Measurements from ENCODE around the gene ZNF543. TPM values are rescaled to one million over a fixed set of nuclear protein-coding genes. Genes with fewer than 3 reads are reported as not detected.
"Not testable (repeated sequence)": the region's sequence is repeated elsewhere in the genome, so short reads cannot be mapped to it uniquely, and the experiment has no call there.

Gene ZNF543
- 5.3 TPM for total RNA-seq
- long read RNA-seq, transcript ZNF543-201 (4 exons, 3,659 nt) = major isoform, 6 of 6 reads
- long read RNA-seq, partial matches to known transcripts = 0 of 6 reads
- long read RNA-seq, other reads (novel, unspliced or antisense) = 0 of 6 reads

DNA sequence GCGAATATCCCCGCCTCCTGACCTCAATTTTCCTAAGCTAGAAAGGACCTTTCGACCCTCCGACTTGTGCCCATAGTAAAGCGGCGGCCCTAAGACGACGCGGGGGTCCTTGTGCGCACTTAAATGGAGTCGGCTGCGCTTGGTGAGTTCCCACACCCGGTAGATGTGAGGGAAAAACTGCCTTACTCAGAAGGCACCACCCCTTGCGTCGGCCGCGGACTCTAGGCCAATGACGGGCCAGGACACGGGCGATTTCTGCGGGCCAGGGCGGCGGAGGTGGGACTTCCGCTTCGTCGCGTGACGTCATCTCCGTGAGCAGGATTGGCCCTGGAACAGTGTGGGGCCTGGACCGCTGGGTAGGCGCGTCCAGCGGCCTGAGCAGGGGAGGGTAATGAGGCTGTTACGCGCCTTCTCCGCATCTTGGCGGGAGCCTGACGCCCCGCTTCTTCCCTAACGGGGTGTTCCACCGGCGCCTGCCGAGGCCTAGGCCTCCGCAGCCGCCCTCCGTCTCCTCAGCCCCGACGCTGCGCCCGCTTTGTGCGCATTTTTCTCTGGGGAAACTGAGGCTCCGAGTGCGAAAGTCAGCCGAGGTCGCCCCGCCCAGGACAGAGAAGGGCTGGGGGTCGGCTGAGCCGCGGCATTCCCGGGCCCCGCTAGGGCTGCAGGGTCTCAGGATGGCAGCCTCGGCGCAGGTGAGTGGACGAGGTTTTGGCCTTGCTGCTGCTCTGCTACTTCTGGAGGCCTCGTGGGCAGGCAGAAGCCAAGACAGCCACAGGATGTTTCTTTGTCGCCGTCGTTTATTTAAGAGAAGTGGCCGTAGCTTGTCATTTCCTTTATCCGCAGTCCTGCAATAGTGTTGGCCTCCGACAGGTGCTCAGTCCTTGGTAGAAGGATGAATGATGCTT, at the start of gene ZNF543:
ZNF543 (plus strand) TSS at position 293 of the 905 bp plus-strand sequence; CDS start at position 675, 382 bp downstream.
- TF ChIP-seq, protein P1, sequence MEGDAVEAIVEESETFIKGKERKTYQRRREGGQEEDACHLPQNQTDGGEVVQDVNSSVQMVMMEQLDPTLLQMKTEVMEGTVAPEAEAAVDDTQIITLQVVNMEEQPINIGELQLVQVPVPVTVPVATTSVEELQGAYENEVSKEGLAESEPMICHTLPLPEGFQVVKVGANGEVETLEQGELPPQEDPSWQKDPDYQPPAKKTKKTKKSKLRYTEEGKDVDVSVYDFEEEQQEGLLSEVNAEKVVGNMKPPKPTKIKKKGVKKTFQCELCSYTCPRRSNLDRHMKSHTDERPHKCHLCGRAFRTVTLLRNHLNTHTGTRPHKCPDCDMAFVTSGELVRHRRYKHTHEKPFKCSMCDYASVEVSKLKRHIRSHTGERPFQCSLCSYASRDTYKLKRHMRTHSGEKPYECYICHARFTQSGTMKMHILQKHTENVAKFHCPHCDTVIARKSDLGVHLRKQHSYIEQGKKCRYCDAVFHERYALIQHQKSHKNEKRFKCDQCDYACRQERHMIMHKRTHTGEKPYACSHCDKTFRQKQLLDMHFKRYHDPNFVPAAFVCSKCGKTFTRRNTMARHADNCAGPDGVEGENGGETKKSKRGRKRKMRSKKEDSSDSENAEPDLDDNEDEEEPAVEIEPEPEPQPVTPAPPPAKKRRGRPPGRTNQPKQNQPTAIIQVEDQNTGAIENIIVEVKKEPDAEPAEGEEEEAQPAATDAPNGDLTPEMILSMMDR (IDR thresholded peaks at IDR 0.05) = no peak
- peaks cover 13% of the 10 kb centered on the region for H3K27me3 ChIP-seq (ENCODE audit: low read depth)
- H3K27ac ChIP-seq = peak within 1 kb of the TSS; percentile 87
- DNase-seq (peak; percentile 97), ATAC-seq (peak; percentile 100)
- peak within 1 kb of the TSS; percentile 85 for H3K4me3 ChIP-seq
- H3K4me1 ChIP-seq = peaks cover 24% of the 10 kb centered on the region
- peaks cover 23% of the 10 kb centered on the region for H3K36me3 ChIP-seq
- intact Hi-C loops (cut with DNase I) = no loop called here
- peaks cover 8% of the 10 kb centered on the region for H3K9me3 ChIP-seq

DNA sequence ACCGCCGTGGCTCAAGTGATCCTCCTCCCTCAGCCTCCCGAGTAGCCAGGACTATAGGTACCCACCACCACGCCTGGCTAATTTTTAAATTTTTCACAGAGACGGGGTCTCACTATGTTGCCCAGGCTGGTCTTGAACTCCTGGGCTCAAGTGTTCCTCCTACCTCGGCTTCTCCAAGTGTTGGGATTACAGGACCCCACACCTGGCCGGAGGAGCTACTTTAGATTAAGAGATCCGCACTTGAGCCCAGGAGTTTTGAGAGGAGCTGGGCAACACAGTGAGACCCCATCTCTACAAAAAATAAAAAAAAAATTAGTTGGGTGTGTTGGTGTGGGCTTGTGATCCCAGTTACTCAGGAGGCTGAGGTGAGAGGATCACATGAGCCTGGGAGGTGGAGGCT, 49.0 kb upstream of the ZNF543 start:
- no peak overlapping the region for H3K4me3 ChIP-seq
- DNase-seq = no peak
- H3K27me3 ChIP-seq (ENCODE audit: low read depth) = no peaks in the 10 kb centered on the region
- H3K36me3 ChIP-seq = no peaks in the 10 kb centered on the region
- ATAC-seq = no peak
- no peak overlapping the region for H3K27ac ChIP-seq
- intact Hi-C loops (cut with DNase I) = no loop called here
- TF ChIP-seq, protein P1 (IDR thresholded peaks at IDR 0.05) = no peak
- H3K4me1 ChIP-seq = no peaks in the 10 kb centered on the region
- no peaks in the 10 kb centered on the region for H3K9me3 ChIP-seq

DNA sequence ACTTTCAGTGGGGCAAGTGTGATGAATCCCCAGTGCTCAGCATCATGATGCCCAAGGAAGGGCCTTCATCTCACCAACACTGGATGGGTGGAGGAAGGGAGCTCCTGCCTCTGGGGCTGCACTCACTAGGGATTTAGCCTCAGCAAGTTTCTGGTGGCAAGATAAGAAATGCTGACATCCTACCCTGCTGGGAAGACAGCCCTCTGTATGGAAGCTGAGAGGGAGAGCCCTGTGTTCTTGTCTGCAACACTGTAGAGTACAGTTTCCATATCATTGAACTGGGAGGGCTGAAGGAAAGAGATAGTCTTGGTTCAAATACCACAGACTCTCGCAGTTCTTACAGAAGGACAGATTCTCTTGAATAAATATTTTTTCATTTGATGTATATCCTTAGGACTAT, 47.3 kb upstream of the ZNF543 start:
- no peak for DNase-seq

DNA sequence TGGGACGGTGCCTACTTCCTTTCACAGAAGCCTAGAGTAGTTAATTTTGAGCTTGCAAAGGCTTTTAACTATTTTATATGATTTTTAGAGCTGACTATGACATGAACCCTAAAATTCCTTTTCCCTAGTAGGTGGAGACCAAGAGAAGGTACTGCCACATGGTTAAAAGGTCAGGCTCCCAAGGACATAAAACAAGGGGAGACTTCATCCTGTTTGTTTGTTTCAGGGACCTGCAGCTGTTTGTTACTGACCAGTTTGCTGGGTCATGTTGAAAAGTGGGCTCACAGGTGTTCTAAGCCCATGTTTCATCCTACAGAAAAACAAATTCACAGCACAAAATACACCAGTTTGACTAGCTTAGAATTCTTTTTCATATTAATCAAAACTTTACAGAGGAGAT, 43.8 kb upstream of the ZNF543 start:
- no peaks in the 10 kb centered on the region for H3K27me3 ChIP-seq (ENCODE audit: low read depth)
- no peak overlapping the region for H3K4me3 ChIP-seq
- H3K9me3 ChIP-seq = no peaks in the 10 kb centered on the region
- no peaks in the 10 kb centered on the region for H3K36me3 ChIP-seq
- no peak overlapping the region for H3K27ac ChIP-seq
- DNase-seq (no peak), ATAC-seq (no peak)
- H3K4me1 ChIP-seq = peaks cover 13% of the 10 kb centered on the region
- TF ChIP-seq, protein P1 (IDR thresholded peaks at IDR 0.05) = no peak
- intact Hi-C loops (cut with DNase I) = no loop called here

More for the DNA sequence above, 47.3 kb upstream of the ZNF543 start:
- TF ChIP-seq, protein P1 (IDR thresholded peaks at IDR 0.05) = no peak
- no peaks in the 10 kb centered on the region for H3K9me3 ChIP-seq
- H3K36me3 ChIP-seq = no peaks in the 10 kb centered on the region
- H3K27ac ChIP-seq = no peak overlapping the region
- H3K27me3 ChIP-seq (ENCODE audit: low read depth) = no peaks in the 10 kb centered on the region
- no peak for ATAC-seq
- H3K4me1 ChIP-seq = no peaks in the 10 kb centered on the region
- no peak overlapping the region for H3K4me3 ChIP-seq
- intact Hi-C loops (cut with DNase I) = no loop called here

DNA sequence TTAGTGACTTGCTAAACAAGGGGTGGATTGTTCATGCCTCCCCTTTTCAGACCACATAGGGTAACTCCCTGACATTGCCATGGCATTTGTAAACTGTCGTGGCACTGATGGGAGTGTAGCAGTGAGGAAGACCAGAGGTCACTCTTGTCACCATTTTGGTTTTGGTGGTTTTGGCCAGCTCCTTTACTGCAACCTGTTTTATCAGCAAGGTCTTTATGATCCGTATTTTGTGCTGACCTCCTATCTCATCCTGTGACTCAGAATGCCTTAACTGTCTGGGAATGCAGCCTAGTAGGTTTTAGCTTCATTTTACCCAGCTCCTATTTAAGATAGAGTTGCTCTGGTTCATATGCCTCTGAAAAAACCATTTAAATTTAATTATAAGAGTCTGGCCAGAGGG, 41.8 kb upstream of the ZNF543 start:
- H3K27me3 ChIP-seq (ENCODE audit: low read depth); ATAC-seq; H3K36me3 ChIP-seq; H3K4me3 ChIP-seq; intact Hi-C loops (cut with DNase I); DNase-seq; H3K9me3 ChIP-seq; H3K27ac ChIP-seq: not testable (repeated sequence)
- peaks cover 34% of the 10 kb centered on the region for H3K4me1 ChIP-seq

Measured in lower lobe of right lung (tissue), 2 donors.